Measurements from ENCODE around the gene NRP2.

DNA sequence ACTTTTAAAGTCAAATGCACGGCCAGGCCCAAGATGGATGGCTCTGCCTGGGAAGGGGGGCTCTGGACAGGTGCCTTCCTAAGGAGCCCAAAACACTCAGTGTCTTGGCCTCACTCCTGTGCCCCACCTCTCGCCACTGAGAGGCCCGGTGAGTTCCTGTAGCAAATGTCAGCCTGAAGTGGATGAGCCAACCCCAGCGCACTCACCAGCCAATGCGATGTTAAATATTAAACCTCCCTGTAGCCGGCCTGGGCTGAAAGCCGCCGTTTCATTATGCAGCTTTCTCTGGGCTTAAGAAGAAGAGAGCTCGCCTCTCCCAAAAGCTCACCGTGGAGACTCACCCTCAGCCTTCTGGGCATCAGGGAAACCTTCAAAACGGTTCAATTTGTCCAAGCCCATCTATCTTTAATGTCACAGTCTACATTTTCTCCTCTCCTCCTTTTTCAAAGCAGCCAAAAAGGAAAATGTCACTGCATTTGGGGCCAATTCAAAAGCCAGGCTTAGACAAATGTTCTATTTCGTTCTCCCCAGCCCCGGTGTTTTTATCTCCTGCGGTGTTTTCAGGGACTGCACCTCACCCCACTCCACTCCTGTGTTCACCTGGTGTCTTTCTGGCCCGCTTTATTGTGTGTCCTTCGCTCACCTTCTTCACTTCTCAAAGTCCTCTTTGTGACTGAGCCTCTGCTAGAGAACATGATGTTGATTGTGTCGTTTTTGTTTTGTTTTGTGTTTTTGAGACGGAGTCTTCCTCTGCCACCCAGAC, 124.0 kb downstream of the NRP2 start:
- TF ChIP-seq POLR2A (IDR thresholded peaks at IDR 0.05), result no peak
- TF ChIP-seq, protein P1, sequence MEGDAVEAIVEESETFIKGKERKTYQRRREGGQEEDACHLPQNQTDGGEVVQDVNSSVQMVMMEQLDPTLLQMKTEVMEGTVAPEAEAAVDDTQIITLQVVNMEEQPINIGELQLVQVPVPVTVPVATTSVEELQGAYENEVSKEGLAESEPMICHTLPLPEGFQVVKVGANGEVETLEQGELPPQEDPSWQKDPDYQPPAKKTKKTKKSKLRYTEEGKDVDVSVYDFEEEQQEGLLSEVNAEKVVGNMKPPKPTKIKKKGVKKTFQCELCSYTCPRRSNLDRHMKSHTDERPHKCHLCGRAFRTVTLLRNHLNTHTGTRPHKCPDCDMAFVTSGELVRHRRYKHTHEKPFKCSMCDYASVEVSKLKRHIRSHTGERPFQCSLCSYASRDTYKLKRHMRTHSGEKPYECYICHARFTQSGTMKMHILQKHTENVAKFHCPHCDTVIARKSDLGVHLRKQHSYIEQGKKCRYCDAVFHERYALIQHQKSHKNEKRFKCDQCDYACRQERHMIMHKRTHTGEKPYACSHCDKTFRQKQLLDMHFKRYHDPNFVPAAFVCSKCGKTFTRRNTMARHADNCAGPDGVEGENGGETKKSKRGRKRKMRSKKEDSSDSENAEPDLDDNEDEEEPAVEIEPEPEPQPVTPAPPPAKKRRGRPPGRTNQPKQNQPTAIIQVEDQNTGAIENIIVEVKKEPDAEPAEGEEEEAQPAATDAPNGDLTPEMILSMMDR (IDR thresholded peaks at IDR 0.05 in 8 of 11, conservative IDR thresholded peaks at IDR 0.05 in 3 of 11), result no peak
